Suprapubic skin (tissue), 4 donors: Measurements from ENCODE around the gene MAPK4. TPM values are rescaled to one million over a fixed set of nuclear protein-coding genes. Genes with fewer than 3 reads are reported as not detected.

Source experiments
- DNase-seq, 2 donors: peaks; one replicate each; pipeline ENCODE4 v3.0.0-alpha.2; 2019; ENCODE audit warnings: low spot score in 2 of 2
- H3K27ac ChIP-seq: fragments of 200-600 bp; sonication (generic); one replicate; pipeline ENCODE4 v1.5.1; 2019
- H3K27me3 ChIP-seq: fragments of 200-600 bp; sonication (generic); one replicate; pipeline ENCODE4 v1.5.1; 2019
- H3K36me3 ChIP-seq: fragments of 200-600 bp; sonication (generic); one replicate; pipeline ENCODE4 v1.5.1; 2019
- H3K4me1 ChIP-seq: fragments of 200-600 bp; sonication (generic); one replicate; pipeline ENCODE4 v1.5.1; 2019
- H3K4me3 ChIP-seq: fragments of 200-600 bp; sonication (generic); one replicate; pipeline ENCODE4 v1.5.1; 2019; ENCODE audit warnings: mild to moderate bottlenecking
- H3K9me3 ChIP-seq: fragments of 200-600 bp; sonication (generic); one replicate; pipeline ENCODE4 v1.5.1; 2019
- CTCF ChIP-seq, 2 donors: fragments of 200-600 bp in 1 of 2; fragments of 450-650 bp in 1 of 2; sonication (generic) in 1 of 2; IDR thresholded peaks; one replicate each; pipeline ENCODE4 v1.5.1; 2016 to 2019; ENCODE audit warnings: antibody characterized with exemption in 2 of 2, mild to moderate bottlenecking in 1 of 2, moderate library complexity in 1 of 2
- EP300 ChIP-seq: sonication (generic); formaldehyde crosslinking; IDR thresholded peaks from one replicate; pipeline ENCODE4 v1.6.1; 2017; ENCODE audit warnings: antibody characterized with exemption
- POLR2A ChIP-seq, 2 donors: fragments of 450-650 bp; IDR thresholded peaks; one replicate each; pipeline ENCODE4 v1.6.1; 2017; ENCODE audit warnings: antibody characterized with exemption in 2 of 2, mild to moderate bottlenecking in 2 of 2, moderate library complexity in 2 of 2
- POLR2AphosphoS5 ChIP-seq, 3 donors: sonication (generic); formaldehyde crosslinking; IDR thresholded peaks; one replicate each; pipeline ENCODE4 v1.6.1; 2017; ENCODE audit warnings: antibody characterized with exemption in 3 of 3
- WGBS: methylation state at CpG from one replicate; pipeline ENCODE4 v1.1.5; 2018; 5-methylcytosine and 5-hydroxymethylcytosine counted together
- total RNA-seq, 4 donors: library from RNA; depleted of rRNA; stranded (reverse); fragments of >200 nt; gene quantifications; one replicate each; pipeline ENCODE4 v1.1.0, GENCODE V29; 2016

The MAPK4 gene
- total RNA-seq, 4 donors from 2014 or later = 1.9 to 4.8 (median 2.4) TPM

GRCh38 chr18:50734342-50734741 lies 174.5 kb downstream of the MAPK4 start:
- Histone ChIP-seq H3K4me1 (no peaks in the 10 kb centered on the region), H3K36me3 (no peaks in the 10 kb centered on the region), H3K27ac (no peak overlapping the region), H3K27me3 (no peaks in the 10 kb centered on the region), H3K4me3 (no peak overlapping the region), H3K9me3 (no peaks in the 10 kb centered on the region)
- TF ChIP-seq CTCF (IDR thresholded peaks at IDR 0.05) (no peak), POLR2AphosphoS5 (IDR thresholded peaks at IDR 0.05) (no peak), EP300 (no peak), POLR2A (IDR thresholded peaks at IDR 0.05) (no peak)
- WGBS = 66% methylated on average over 8 of the region's 8 CpGs
- no peak for DNase-seq

DNA sequence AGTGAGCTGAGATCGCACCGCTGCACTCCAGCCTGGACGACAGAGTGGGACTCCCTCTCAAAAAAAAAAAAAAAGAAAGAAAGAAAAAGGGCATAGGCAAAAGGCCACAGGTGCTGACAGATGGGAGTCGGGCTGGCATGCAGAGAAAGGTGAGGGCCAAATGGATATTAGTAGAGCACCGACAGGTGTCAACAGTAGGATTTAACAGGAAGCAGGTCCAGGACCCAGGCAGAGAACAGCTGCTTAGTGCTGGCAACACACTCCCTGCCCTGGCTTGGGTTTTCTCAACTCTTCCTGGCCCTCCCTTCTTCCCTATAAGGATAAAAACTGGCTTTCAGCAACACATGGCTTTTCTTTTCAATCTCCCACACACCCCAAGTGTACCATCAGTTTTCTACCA lies 175.0 kb downstream of the MAPK4 start:
- Histone ChIP-seq H3K27me3 (no peaks in the 10 kb centered on the region), H3K27ac (no peak overlapping the region), H3K4me1 (no peaks in the 10 kb centered on the region), H3K4me3 (no peak overlapping the region), H3K36me3 (no peaks in the 10 kb centered on the region), H3K9me3 (no peaks in the 10 kb centered on the region)
- no peak for DNase-seq
- TF ChIP-seq POLR2A (IDR thresholded peaks at IDR 0.05) (no peak), CTCF (IDR thresholded peaks at IDR 0.05) (no peak), EP300 (no peak), POLR2AphosphoS5 (IDR thresholded peaks at IDR 0.05) (no peak)
- WGBS = 92% methylated on average over 5 of the region's 5 CpGs

DNA sequence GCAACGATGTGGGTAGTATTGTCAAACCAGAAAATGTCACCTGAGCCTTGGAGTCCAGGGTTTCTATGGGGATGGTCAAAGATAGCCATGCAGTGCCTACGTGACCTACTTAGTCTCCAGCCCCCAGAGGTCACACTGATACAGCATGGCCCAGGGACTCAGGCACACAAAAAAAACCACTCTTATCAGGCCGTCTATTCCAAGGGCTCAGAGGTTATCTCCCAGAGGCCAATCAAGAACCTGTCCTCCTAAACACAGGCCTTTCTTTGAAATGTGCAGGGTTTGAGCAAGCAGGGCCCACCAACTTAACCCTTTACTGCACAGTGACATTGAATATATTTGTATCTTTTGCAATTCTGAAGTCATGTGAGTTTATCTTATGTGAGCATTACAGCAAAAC lies 177.2 kb downstream of the MAPK4 start:
- H3K27me3 ChIP-seq = no peaks in the 10 kb centered on the region
- no peaks in the 10 kb centered on the region for H3K36me3 ChIP-seq
- no peak for TF ChIP-seq EP300
- no peak for TF ChIP-seq CTCF (IDR thresholded peaks at IDR 0.05)
- TF ChIP-seq POLR2AphosphoS5 (IDR thresholded peaks at IDR 0.05) = no peak
- no peak for TF ChIP-seq POLR2A (IDR thresholded peaks at IDR 0.05)
- H3K4me3 ChIP-seq = no peak overlapping the region
- no peak overlapping the region for H3K27ac ChIP-seq
- H3K4me1 ChIP-seq = no peaks in the 10 kb centered on the region
- 81% methylated on average over 3 of the region's 3 CpGs for WGBS
- no peaks in the 10 kb centered on the region for H3K9me3 ChIP-seq
- no peak for DNase-seq

GRCh38 chr18:50738098-50738757 lies 178.3 kb downstream of the MAPK4 start:
- H3K4me1 ChIP-seq = no peaks in the 10 kb centered on the region
- no peak for DNase-seq
- H3K4me3 ChIP-seq = no peak overlapping the region
- H3K36me3 ChIP-seq = no peaks in the 10 kb centered on the region
- no peak for TF ChIP-seq CTCF (IDR thresholded peaks at IDR 0.05)
- TF ChIP-seq POLR2AphosphoS5 (IDR thresholded peaks at IDR 0.05) = no peak
- TF ChIP-seq POLR2A (IDR thresholded peaks at IDR 0.05) = no peak
- no peak for TF ChIP-seq EP300
- no peak overlapping the region for H3K27ac ChIP-seq
- no peaks in the 10 kb centered on the region for H3K9me3 ChIP-seq
- no peaks in the 10 kb centered on the region for H3K27me3 ChIP-seq
- 72% methylated on average over 7 of the region's 7 CpGs for WGBS

DNA sequence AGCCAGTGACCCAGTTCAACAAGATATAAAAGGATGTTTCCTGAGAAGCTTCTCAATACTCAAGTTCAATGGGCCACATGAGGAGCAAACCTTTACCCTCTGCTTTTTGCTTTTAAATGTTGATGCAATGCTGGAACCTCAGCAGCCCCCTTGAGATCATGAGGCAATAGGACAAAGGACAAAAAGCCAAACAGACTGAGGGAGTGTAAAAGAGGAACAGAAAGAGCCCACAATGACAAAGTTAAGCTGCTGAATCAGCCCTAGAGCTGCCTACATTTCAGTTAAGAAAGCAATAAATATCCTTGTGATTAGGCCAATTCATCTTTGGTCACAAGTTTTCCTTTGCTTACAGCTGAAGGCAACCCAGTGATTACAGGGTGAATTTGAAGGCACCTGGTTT lies 183.1 kb downstream of the MAPK4 start:
- Histone ChIP-seq H3K27me3 (no peaks in the 10 kb centered on the region), H3K27ac (no peak overlapping the region), H3K9me3 (no peaks in the 10 kb centered on the region), H3K36me3 (no peaks in the 10 kb centered on the region), H3K4me1 (no peaks in the 10 kb centered on the region), H3K4me3 (no peak overlapping the region)
- DNase-seq = no peak
- TF ChIP-seq EP300 (no peak), CTCF (IDR thresholded peaks at IDR 0.05) (no peak), POLR2A (IDR thresholded peaks at IDR 0.05) (no peak), POLR2AphosphoS5 (IDR thresholded peaks at IDR 0.05) (no peak)
